Measurements from ENCODE around the gene PGA4.
"Not testable (repeated sequence)": the region's sequence is repeated elsewhere in the genome, so short reads cannot be mapped to it uniquely, and the experiment has no call there.

PGA4 gene

GRCh38 chr11:61222047-61222446 lies at the start of gene PGA4:
Gene PGA4 (plus strand): TSS chr11:61222347. CDS start chr11:61222401, 54 bp downstream.
- not testable (repeated sequence) for DNase-seq

- no peak for DNase-seq
Observed at GRCh38 chr11:61172356-61172755, 49.8 kb upstream of the PGA4 start.

GRCh38 chr11:61172888-61173287 lies 49.3 kb upstream of the PGA4 start:
- no peak for DNase-seq

GRCh38 chr11:61173456-61173855 lies 48.7 kb upstream of the PGA4 start:
- DNase-seq = peak in 1 of 2 experiments; percentile 60

GRCh38 chr11:61174273-61174672 lies 47.9 kb upstream of the PGA4 start:
- no peak for DNase-seq

GRCh38 chr11:61174949-61175348 lies 47.2 kb upstream of the PGA4 start:
- DNase-seq = no peak

- DNase-seq = no peak
Observed at GRCh38 chr11:61176446-61176845, 45.7 kb upstream of the PGA4 start.

GRCh38 chr11:61180205-61180604 lies 41.9 kb upstream of the PGA4 start:
- DNase-seq = not testable (repeated sequence)

- DNase-seq = no peak
Observed at GRCh38 chr11:61181489-61181888, 40.7 kb upstream of the PGA4 start.

GRCh38 chr11:61183645-61184044 lies 38.5 kb upstream of the PGA4 start:
- no peak for DNase-seq

GRCh38 chr11:61186504-61186903 lies 35.6 kb upstream of the PGA4 start:
- DNase-seq = no peak

GRCh38 chr11:61187505-61188130 lies 34.5 kb upstream of the PGA4 start:
- peak; percentile 62 to 84 for DNase-seq

GRCh38 chr11:61189933-61190332 lies 32.2 kb upstream of the PGA4 start:
- no peak for DNase-seq

- DNase-seq = no peak
Observed at GRCh38 chr11:61193596-61193995, 28.6 kb upstream of the PGA4 start.

GRCh38 chr11:61194169-61194671 lies 27.9 kb upstream of the PGA4 start:
- no peak for DNase-seq

- DNase-seq = no peak
Observed at GRCh38 chr11:61194981-61195695, 27.0 kb upstream of the PGA4 start.

- DNase-seq = no peak
Observed at GRCh38 chr11:61195719-61196118, 26.4 kb upstream of the PGA4 start.

- no peak for DNase-seq
Observed at GRCh38 chr11:61198361-61198760, 23.8 kb upstream of the PGA4 start.

GRCh38 chr11:61198948-61199523 lies 23.1 kb upstream of the PGA4 start:
- no peak for DNase-seq

- no peak for DNase-seq
Observed at GRCh38 chr11:61201476-61201875, 20.7 kb upstream of the PGA4 start.

GRCh38 chr11:61202950-61203746 lies 19.0 kb upstream of the PGA4 start, which contains the start of gene PGA3:
Gene PGA3 (plus strand): TSS chr11:61203515. CDS start chr11:61203565, 50 bp downstream.
- not testable (repeated sequence) for DNase-seq

- not testable (repeated sequence) for DNase-seq
Observed at GRCh38 chr11:61203873-61204272, 18.3 kb upstream of the PGA4 start.

GRCh38 chr11:61204502-61205059 lies 17.6 kb upstream of the PGA4 start:
- DNase-seq = not testable (repeated sequence)

All from NCI-H446 (cell line).